Right lung (tissue), 5 donors: ENCODE data around the gene BMP7. TPM values are rescaled to one million over a fixed set of nuclear protein-coding genes. Genes with fewer than 3 reads are reported as not detected.
"Not testable (repeated sequence)": the region's sequence is repeated elsewhere in the genome, so short reads cannot be mapped to it uniquely, and the experiment has no call there.

Experiments
- DNase-seq, 2 donors: peaks; one replicate each; pipeline ENCODE4 v3.0.0-alpha.2; 2013
- polyA plus RNA-seq, 5 donors: library from polyadenylated mRNA; unstranded; fragments of 120-200 nt; gene quantifications; one replicate each; pipeline versions ENCODE4 v1.2.1 to v1.2.3, GENCODE V29; 2013; ENCODE audit warnings: inconsistent platforms in 1 of 5, low replicate concordance in 1 of 5; ENCODE audit not compliant: insufficient read length in 5 of 5, insufficient read depth in 1 of 5

BMP7 gene
- polyA plus RNA-seq, 5 donors, result 11.1 to 18.9 (median 17.2) TPM

- no peak for DNase-seq
Measured at GRCh38 chr20:57289391-57290177, 23.1 kb upstream of the BMP7 start.

GRCh38 chr20:57288651-57289277, 22.3 kb upstream of the BMP7 start:
- DNase-seq, result no peak

GRCh38 chr20:57287901-57288300, 21.5 kb upstream of the BMP7 start:
- no peak for DNase-seq

GRCh38 chr20:57287007-57287880, 20.8 kb upstream of the BMP7 start:
- no peak for DNase-seq

GRCh38 chr20:57283860-57284259, 17.4 kb upstream of the BMP7 start:
- no peak for DNase-seq

- DNase-seq, result no peak
Measured at GRCh38 chr20:57282670-57283361, 16.4 kb upstream of the BMP7 start.

- DNase-seq, result no peak
Measured at GRCh38 chr20:57281900-57282299, 15.5 kb upstream of the BMP7 start.

- DNase-seq, result no peak
Measured at GRCh38 chr20:57280221-57280620, 13.8 kb upstream of the BMP7 start.

- not testable (repeated sequence) for DNase-seq
Measured at GRCh38 chr20:57279548-57279947, 13.1 kb upstream of the BMP7 start.

- DNase-seq, result no peak
Measured at GRCh38 chr20:57278457-57278856, 12.0 kb upstream of the BMP7 start.

GRCh38 chr20:57277398-57278105, 11.1 kb upstream of the BMP7 start:
- no peak for DNase-seq

- DNase-seq, result no peak
Measured at GRCh38 chr20:57276221-57276620, 9.8 kb upstream of the BMP7 start.

GRCh38 chr20:57275813-57276212, 9.4 kb upstream of the BMP7 start:
- no peak for DNase-seq

- no peak for DNase-seq
Measured at GRCh38 chr20:57275334-57275733, 8.9 kb upstream of the BMP7 start.

- DNase-seq, result no peak
Measured at GRCh38 chr20:57274846-57275245, 8.4 kb upstream of the BMP7 start.

- no peak for DNase-seq
Measured at GRCh38 chr20:57274299-57274698, 7.9 kb upstream of the BMP7 start.

GRCh38 chr20:57272883-57273535, 6.6 kb upstream of the BMP7 start:
- no peak for DNase-seq

GRCh38 chr20:57270204-57270984, 4.0 kb upstream of the BMP7 start:
- no peak for DNase-seq

- no peak for DNase-seq
Measured at GRCh38 chr20:57269148-57269984, 2.9 kb upstream of the BMP7 start.
